Astrocyte (in vitro differentiated cells and primary cell): ENCODE results near the gene TANGO2. TPM values are rescaled to one million over a fixed set of nuclear protein-coding genes. Genes with fewer than 3 reads are reported as not detected.

Source experiments
- DNase-seq: peaks from one replicate; pipeline ENCODE4 v3.0.0-alpha.2; 2010; ENCODE audit warnings: low read depth
- FAIRE-seq: peaks from 2 replicates; lab custom pipeline; 2011; peaks lifted over from hg19 to GRCh38; lab: Jason Lieb, UNC
- H2AFZ ChIP-seq: 2 replicates; pipeline ENCODE4 v1.6.0; 2012; ENCODE audit warnings: low read depth, low read length, inconsistent platforms
- H3K27ac ChIP-seq: 2 replicates; pipeline ENCODE4 v1.5.1; 2011; ENCODE audit warnings: low read depth, low read length, inconsistent platforms
- H3K27me3 ChIP-seq: 2 replicates; pipeline ENCODE4 v1.6.0; 2011; ENCODE audit warnings: low read length, inconsistent platforms; ENCODE audit not compliant: insufficient read depth
- H3K36me3 ChIP-seq: 2 replicates; pipeline ENCODE4 v1.5.1; 2011; ENCODE audit warnings: low read length, inconsistent platforms; ENCODE audit not compliant: insufficient read depth
- H3K4me1 ChIP-seq: 2 replicates; pipeline ENCODE4 v1.5.1; 2011; ENCODE audit warnings: low read length, inconsistent platforms; ENCODE audit not compliant: insufficient read depth
- H3K4me2 ChIP-seq: 2 replicates; pipeline ENCODE4 v1.6.0; 2012; ENCODE audit warnings: low read length, inconsistent platforms
- H3K4me3 ChIP-seq: 2 replicates; pipeline ENCODE4 v1.5.1; 2011; ENCODE audit warnings: low read depth, mild to moderate bottlenecking, low read length, inconsistent platforms; ENCODE audit not compliant: insufficient read depth
- H3K79me2 ChIP-seq: 2 replicates; pipeline ENCODE4 v1.6.0; 2012; ENCODE audit warnings: mild to moderate bottlenecking, low read length, inconsistent platforms; ENCODE audit not compliant: insufficient read depth
- H3K9ac ChIP-seq: 2 replicates; pipeline ENCODE4 v1.6.0; 2012; ENCODE audit warnings: mild to moderate bottlenecking, low read length, inconsistent platforms
- H3K9me3 ChIP-seq: 2 replicates; pipeline ENCODE4 v1.5.1; 2012; ENCODE audit warnings: low read depth, mild to moderate bottlenecking, low read length, inconsistent platforms; ENCODE audit not compliant: insufficient read depth
- H4K20me1 ChIP-seq: 2 replicates; pipeline ENCODE4 v1.6.0; 2012; ENCODE audit warnings: low read length, inconsistent platforms; ENCODE audit not compliant: insufficient read depth
- H3K27ac Mint-ChIP-seq: one replicate; pipeline ENCODE4 v1.8.0; 2021; ENCODE audit warnings: mild to moderate bottlenecking, mixed read lengths; ENCODE audit not compliant: unreplicated experiment
- H3K27me3 Mint-ChIP-seq: one replicate; pipeline ENCODE4 v1.8.0; 2021; ENCODE audit warnings: low read depth, mixed read lengths; ENCODE audit not compliant: unreplicated experiment
- H3K36me3 Mint-ChIP-seq: one replicate; pipeline ENCODE4 v1.8.0; 2021; ENCODE audit warnings: low read depth, mixed read lengths; ENCODE audit not compliant: unreplicated experiment
- H3K4me1 Mint-ChIP-seq: one replicate; pipeline ENCODE4 v1.8.0; 2021; ENCODE audit warnings: low read depth, mixed read lengths; ENCODE audit not compliant: unreplicated experiment
- H3K4me3 Mint-ChIP-seq: one replicate; pipeline ENCODE4 v1.8.0; 2021; ENCODE audit warnings: mild to moderate bottlenecking, moderate library complexity, mixed read lengths; ENCODE audit not compliant: unreplicated experiment
- H3K9me3 Mint-ChIP-seq: one replicate; pipeline ENCODE4 v1.8.0; 2021; ENCODE audit warnings: mild to moderate bottlenecking, mixed read lengths; ENCODE audit not compliant: unreplicated experiment
- EZH2 ChIP-seq: IDR thresholded peaks from 2 replicates; pipeline ENCODE4 v1.6.1; 2012; ENCODE audit warnings: mild to moderate bottlenecking, low read length, inconsistent platforms; ENCODE audit not compliant: insufficient read depth
- total RNA-seq: library from RNA; stranded (reverse); gene quantifications from 2 replicates; pipeline ENCODE4 v1.2.1, GENCODE V29; 2021
- TF ChIP-seq, protein P1 (sequence below): IDR thresholded peaks from 2 replicates; pipeline ENCODE4 v1.5.1; 2011; ENCODE audit warnings: low read depth, mild to moderate bottlenecking, inconsistent platforms, low read length, moderate library complexity; ENCODE audit not compliant: insufficient read depth

The TANGO2 gene
- total RNA-seq, 1 donor from 2014 or later: 28.0 TPM

DNA sequence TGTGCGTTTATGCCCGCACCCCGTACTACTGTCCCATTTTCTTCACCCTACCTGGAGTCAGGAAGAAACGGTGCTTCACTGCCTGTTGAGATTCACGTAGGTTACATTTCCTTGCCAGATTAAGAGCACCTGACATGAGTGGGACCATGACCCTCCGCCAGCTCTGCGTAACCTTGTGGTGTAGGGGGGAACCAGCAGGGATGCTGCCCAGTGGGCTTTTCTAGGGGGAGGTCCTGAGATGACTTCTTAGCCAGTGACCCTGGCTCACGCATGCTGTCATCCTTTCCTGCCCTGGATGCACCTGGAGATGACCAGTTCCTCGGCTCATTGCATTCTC is 3.3 kb upstream of the TANGO2 start:
- Mint-ChIP-seq H3K4me3 (peak overlapping the region; percentile 55), H3K27me3 (peaks cover 37% of the 10 kb centered on the region), H3K4me1 (peaks cover 2% of the 10 kb centered on the region), H3K27ac (no peak overlapping the region), H3K36me3 (no peaks in the 10 kb centered on the region), H3K9me3 (no peaks in the 10 kb centered on the region)
- Histone ChIP-seq H4K20me1 (peaks cover 16% of the 10 kb centered on the region), H3K4me1 (peaks cover 19% of the 10 kb centered on the region), H2AFZ (no peak overlapping the region), H3K36me3 (no peaks in the 10 kb centered on the region), H3K4me2 (peak overlapping the region; percentile 92), H3K79me2 (peaks cover 16% of the 10 kb centered on the region), H3K4me3 (no peak overlapping the region), H3K9me3 (no peaks in the 10 kb centered on the region), H3K27ac (no peak overlapping the region), H3K9ac (no peak overlapping the region), H3K27me3 (peaks cover 12% of the 10 kb centered on the region)
- DNase-seq (no peak), FAIRE-seq (no peak)
- no peak for TF ChIP-seq EZH2
- TF ChIP-seq, protein P1, sequence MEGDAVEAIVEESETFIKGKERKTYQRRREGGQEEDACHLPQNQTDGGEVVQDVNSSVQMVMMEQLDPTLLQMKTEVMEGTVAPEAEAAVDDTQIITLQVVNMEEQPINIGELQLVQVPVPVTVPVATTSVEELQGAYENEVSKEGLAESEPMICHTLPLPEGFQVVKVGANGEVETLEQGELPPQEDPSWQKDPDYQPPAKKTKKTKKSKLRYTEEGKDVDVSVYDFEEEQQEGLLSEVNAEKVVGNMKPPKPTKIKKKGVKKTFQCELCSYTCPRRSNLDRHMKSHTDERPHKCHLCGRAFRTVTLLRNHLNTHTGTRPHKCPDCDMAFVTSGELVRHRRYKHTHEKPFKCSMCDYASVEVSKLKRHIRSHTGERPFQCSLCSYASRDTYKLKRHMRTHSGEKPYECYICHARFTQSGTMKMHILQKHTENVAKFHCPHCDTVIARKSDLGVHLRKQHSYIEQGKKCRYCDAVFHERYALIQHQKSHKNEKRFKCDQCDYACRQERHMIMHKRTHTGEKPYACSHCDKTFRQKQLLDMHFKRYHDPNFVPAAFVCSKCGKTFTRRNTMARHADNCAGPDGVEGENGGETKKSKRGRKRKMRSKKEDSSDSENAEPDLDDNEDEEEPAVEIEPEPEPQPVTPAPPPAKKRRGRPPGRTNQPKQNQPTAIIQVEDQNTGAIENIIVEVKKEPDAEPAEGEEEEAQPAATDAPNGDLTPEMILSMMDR: no peak

DNA sequence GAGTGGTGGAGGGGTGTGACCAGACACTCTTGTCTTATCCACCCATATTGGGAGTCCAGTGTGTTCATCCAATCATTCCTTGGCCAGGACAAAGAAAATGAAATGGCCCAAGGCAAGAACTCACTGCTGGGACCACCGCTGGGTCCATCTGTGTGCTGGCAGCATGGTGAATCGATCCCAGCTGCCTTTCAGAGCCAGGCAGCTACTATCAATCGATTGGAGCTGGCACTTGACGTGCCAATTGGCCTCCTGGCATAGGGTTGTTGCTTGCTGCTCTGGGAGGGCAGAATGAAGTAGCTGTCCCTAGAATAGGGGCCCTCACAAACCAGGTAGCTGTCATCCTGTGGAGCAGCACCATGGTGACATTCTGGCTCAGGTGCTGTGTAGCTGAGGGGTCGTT is 2.9 kb upstream of the TANGO2 start:
- H3K79me2 ChIP-seq: peaks cover 20% of the 10 kb centered on the region
- Mint-ChIP-seq H3K4me1 (peaks cover 2% of the 10 kb centered on the region), H3K4me3 (peak overlapping the region; percentile 40), H3K36me3 (no peaks in the 10 kb centered on the region), H3K27ac (no peak overlapping the region), H3K9me3 (no peaks in the 10 kb centered on the region), H3K27me3 (peaks cover 37% of the 10 kb centered on the region)
- H3K36me3 ChIP-seq: no peaks in the 10 kb centered on the region
- H3K27ac ChIP-seq: no peak overlapping the region
- peaks cover 20% of the 10 kb centered on the region for H3K4me1 ChIP-seq
- H4K20me1 ChIP-seq: peaks cover 20% of the 10 kb centered on the region
- H3K27me3 ChIP-seq: peaks cover 12% of the 10 kb centered on the region
- no peak overlapping the region for H3K4me2 ChIP-seq
- no peak for TF ChIP-seq EZH2
- TF ChIP-seq, protein P1: no peak
- no peaks in the 10 kb centered on the region for H3K9me3 ChIP-seq
- H3K9ac ChIP-seq: no peak overlapping the region
- H2AFZ ChIP-seq: no peak overlapping the region
- DNase-seq (no peak), FAIRE-seq (no peak)
- no peak overlapping the region for H3K4me3 ChIP-seq

DNA sequence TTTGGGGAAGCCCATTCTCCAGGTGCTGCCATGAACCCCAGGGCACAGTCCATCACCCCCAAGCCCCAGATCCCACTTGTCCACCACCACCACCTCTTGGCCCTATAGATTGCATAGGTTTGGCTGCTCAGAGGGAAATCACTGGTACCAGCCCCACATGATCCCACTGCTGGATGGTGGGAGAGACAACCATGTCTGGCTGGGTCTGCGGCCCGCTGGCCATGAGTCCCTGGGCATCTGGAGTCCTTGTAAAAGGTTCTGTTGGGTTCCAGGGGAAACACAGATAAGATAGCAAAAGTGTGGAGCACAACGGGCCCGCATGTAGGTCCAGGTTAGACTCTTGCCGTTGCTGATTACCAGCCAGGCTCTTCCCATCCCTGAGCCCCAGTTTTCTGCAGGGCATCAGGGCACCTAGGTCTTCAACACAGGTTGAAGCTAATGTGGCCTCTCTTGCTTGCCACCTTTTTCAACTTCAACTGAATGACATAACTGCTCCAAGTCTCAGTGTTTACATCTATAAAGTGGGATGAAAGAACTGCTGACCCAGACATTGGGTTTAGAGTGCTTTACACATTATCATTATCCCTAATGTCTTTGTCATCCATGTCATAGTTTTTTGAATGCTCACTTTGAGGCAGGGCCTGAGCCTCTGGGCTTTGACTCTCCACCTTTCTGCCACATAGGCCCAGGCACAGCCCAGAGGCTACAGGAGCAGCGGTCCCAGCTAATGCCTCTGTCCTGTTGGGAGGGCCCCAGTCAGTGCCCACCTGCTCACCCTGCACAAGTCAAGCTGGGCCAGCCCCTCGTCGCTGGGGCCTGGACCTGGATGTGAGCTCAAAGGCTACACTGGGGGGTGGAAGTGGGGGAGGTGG is 1.0 kb upstream of the TANGO2 start:
- Mint-ChIP-seq H3K4me1 (peaks cover 2% of the 10 kb centered on the region), H3K9me3 (no peaks in the 10 kb centered on the region), H3K4me3 (peak overlapping the region; percentile 83), H3K27ac (no peak overlapping the region), H3K36me3 (no peaks in the 10 kb centered on the region), H3K27me3 (peaks cover 35% of the 10 kb centered on the region)
- Histone ChIP-seq H3K27ac (no peak overlapping the region), H3K4me1 (peaks cover 20% of the 10 kb centered on the region), H3K27me3 (peaks cover 12% of the 10 kb centered on the region), H3K36me3 (no peaks in the 10 kb centered on the region), H3K9ac (no peak overlapping the region), H3K4me3 (no peak overlapping the region), H2AFZ (no peak overlapping the region), H4K20me1 (peaks cover 35% of the 10 kb centered on the region), H3K79me2 (peaks cover 27% of the 10 kb centered on the region), H3K4me2 (peak overlapping the region; percentile 93), H3K9me3 (no peaks in the 10 kb centered on the region)
- no peak for DNase-seq
- no peak for FAIRE-seq
- TF ChIP-seq, protein P1: no peak
